ENCODE measurements around the gene INKA1.

INKA1 gene

DNA sequence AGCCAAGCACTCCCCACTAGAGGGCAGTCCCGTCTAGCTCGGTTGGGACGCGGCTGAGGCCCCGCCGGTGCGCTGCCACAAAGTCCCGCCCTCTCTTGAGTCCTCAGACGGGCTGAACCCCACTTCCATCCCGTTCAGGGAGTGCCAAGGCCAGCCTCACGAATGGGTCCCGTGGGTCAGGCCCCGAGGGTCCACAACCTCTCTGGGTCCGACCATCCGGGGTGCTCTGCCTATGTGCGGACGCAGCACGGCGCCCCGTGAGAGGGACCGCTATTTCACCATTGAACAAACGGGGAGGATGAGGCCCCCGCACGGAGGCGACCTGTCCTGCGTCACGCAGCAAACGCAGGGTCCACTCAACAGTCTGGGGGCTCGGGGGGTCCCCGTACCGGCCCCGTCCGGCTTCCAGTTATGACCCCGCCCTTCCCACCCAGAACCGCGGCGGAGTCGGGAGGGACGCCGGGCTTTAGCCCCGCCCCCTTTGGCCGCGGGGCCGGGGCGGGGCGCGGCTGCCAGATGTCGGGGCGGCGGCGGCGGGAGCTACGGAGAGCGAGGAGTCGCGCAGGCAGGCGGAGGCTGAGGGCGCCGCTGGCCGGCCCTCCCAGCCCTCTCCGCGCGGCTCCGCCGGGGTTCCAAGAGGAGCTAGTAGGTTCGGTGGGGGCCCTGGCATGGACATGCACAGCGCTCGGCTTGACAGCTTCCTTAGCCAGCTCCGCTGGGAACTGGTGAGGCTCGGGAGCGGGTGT is at the start of gene INKA1:
Gene INKA1, plus strand, starts transcription at position 543 of the 746 bp plus-strand sequence. Its CDS starts 132 bp downstream, at position 675.
- Histone ChIP-seq H3K79me2 (ENCODE audit: low read length) (no peaks in the 10 kb centered on the region), H4K20me1 (ENCODE audit: insufficient read depth, low read length) (no peaks in the 10 kb centered on the region), H3K9ac (ENCODE audit: low read length) (peak within 1 kb of the TSS; percentile 42; the same call in 1 of the 2 replicates)

DNA sequence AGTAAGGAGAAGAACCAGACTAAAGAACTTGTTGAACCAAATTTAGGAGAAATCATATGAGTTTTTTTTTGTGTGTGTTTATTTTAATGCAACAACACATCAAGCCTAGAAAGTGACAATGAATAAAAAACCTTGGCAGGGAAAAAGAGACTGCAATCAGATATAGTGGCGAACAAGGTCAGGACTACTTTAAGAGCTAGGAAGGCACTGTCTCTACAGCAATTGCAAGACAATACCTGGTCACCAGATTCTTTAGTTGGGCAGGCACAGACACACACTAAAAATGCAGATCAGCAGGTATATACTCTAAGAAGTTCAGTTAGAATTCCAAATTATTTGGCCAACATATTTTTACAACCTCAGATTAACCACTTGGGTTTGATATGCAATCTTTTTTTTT is 48.5 kb upstream of the INKA1 start:
- Histone ChIP-seq H3K4me3 (ENCODE audit: low read length) (no peak overlapping the region), H3K4me1 (ENCODE audit: low read length) (no peaks in the 10 kb centered on the region), H3K79me2 (ENCODE audit: low read length) (peaks cover 78% of the 10 kb centered on the region), H4K20me1 (ENCODE audit: insufficient read depth, low read length) (peaks cover 10% of the 10 kb centered on the region; the same call in 1 of the 2 replicates), H3K27me3 (replicated peaks; ENCODE audit: insufficient read depth, low read length) (no peaks in the 10 kb centered on the region), H3K36me3 (replicated peaks; ENCODE audit: insufficient read depth, low read length) (no peaks in the 10 kb centered on the region), H3K27ac (ENCODE audit: low read length) (no peak overlapping the region), H3K9me2 (replicated peaks; ENCODE audit: insufficient read depth, low read length) (no peaks in the 10 kb centered on the region), H3F3A (ENCODE audit: insufficient read depth, low read length) (no peaks in the 10 kb centered on the region), H3K9me3 (replicated peaks; ENCODE audit: insufficient read depth, low read length) (no peaks in the 10 kb centered on the region), H3K4me2 (ENCODE audit: low read depth, low read length) (no peak overlapping the region), H2AFZ (ENCODE audit: low read length) (no peak overlapping the region), H3K9ac (ENCODE audit: low read length) (no peak overlapping the region)
- no peak for DNase-seq
- TF ChIP-seq EZH2phosphoT487 (IDR thresholded peaks at IDR 0.05; ENCODE audit: low read length) (no peak), EZH2 (optimal IDR thresholded peaks at IDR 0.05; ENCODE audit: low read depth, low read length) (no peak)
- TF ChIP-seq, protein P1, sequence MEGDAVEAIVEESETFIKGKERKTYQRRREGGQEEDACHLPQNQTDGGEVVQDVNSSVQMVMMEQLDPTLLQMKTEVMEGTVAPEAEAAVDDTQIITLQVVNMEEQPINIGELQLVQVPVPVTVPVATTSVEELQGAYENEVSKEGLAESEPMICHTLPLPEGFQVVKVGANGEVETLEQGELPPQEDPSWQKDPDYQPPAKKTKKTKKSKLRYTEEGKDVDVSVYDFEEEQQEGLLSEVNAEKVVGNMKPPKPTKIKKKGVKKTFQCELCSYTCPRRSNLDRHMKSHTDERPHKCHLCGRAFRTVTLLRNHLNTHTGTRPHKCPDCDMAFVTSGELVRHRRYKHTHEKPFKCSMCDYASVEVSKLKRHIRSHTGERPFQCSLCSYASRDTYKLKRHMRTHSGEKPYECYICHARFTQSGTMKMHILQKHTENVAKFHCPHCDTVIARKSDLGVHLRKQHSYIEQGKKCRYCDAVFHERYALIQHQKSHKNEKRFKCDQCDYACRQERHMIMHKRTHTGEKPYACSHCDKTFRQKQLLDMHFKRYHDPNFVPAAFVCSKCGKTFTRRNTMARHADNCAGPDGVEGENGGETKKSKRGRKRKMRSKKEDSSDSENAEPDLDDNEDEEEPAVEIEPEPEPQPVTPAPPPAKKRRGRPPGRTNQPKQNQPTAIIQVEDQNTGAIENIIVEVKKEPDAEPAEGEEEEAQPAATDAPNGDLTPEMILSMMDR (IDR thresholded peaks at IDR 0.05; ENCODE audit: low read length): no peak

More for the DNA sequence above, at the start of gene INKA1:
- no peaks in the 10 kb centered on the region for H3K9me2 ChIP-seq (replicated peaks; ENCODE audit: insufficient read depth, low read length)
- H2AFZ ChIP-seq (ENCODE audit: low read length): peak within 1 kb of the TSS; percentile 98
- H3K27me3 ChIP-seq (replicated peaks; ENCODE audit: insufficient read depth, low read length): peaks cover 6% of the 10 kb centered on the region; the same call in 1 of the 2 replicates
- H3K4me2 ChIP-seq (ENCODE audit: low read depth, low read length): peak within 1 kb of the TSS; percentile 90
- H3K4me3 ChIP-seq (ENCODE audit: low read length): peak within 1 kb of the TSS; percentile 74
- DNase-seq: peak; percentile 89
- H3K9me3 ChIP-seq (replicated peaks; ENCODE audit: insufficient read depth, low read length): no peaks in the 10 kb centered on the region
- H3K4me1 ChIP-seq (ENCODE audit: low read length): no peaks in the 10 kb centered on the region
- H3K36me3 ChIP-seq (replicated peaks; ENCODE audit: insufficient read depth, low read length): no peaks in the 10 kb centered on the region
- H3F3A ChIP-seq (ENCODE audit: insufficient read depth, low read length): no peaks in the 10 kb centered on the region
- no peak within 1 kb of the TSS for H3K27ac ChIP-seq (ENCODE audit: low read length)
- TF ChIP-seq, protein P1 (IDR thresholded peaks at IDR 0.05; ENCODE audit: low read length): peak; percentile 83
- no peak for TF ChIP-seq EZH2phosphoT487 (IDR thresholded peaks at IDR 0.05; ENCODE audit: low read length)

DNA sequence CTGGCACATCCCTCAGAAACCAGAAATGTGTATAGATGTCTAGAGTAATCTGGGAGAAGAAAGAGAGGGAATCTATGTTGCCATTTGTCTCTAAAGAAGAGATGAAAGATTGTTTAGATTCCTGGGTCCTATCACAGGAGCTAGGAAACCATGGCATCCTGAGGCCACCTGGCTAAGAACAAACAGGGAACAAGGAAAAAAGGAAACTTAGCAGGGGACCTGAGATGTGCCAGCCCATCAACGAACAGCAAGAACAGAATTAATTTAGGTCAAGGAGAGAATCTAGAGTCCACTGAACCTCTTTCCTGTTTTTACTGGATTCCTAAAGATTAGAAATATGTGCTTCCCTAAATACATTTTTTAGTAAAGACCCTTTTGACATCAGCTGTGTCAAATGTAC is 47.0 kb upstream of the INKA1 start:
- Histone ChIP-seq H3F3A (ENCODE audit: insufficient read depth, low read length) (no peaks in the 10 kb centered on the region), H3K4me3 (ENCODE audit: low read length) (no peak overlapping the region), H3K4me2 (ENCODE audit: low read depth, low read length) (no peak overlapping the region), H3K9ac (ENCODE audit: low read length) (no peak overlapping the region), H3K36me3 (replicated peaks; ENCODE audit: insufficient read depth, low read length) (no peaks in the 10 kb centered on the region; the same call in 1 of the 2 replicates), H3K27me3 (replicated peaks; ENCODE audit: insufficient read depth, low read length) (no peaks in the 10 kb centered on the region), H4K20me1 (ENCODE audit: insufficient read depth, low read length) (peaks cover 16% of the 10 kb centered on the region; the same call in 1 of the 2 replicates), H3K79me2 (ENCODE audit: low read length) (peaks cover 81% of the 10 kb centered on the region), H3K9me2 (replicated peaks; ENCODE audit: insufficient read depth, low read length) (no peaks in the 10 kb centered on the region), H3K27ac (ENCODE audit: low read length) (no peak overlapping the region), H3K4me1 (ENCODE audit: low read length) (no peaks in the 10 kb centered on the region), H2AFZ (ENCODE audit: low read length) (no peak overlapping the region), H3K9me3 (replicated peaks; ENCODE audit: insufficient read depth, low read length) (no peaks in the 10 kb centered on the region)
- TF ChIP-seq, protein P1 (IDR thresholded peaks at IDR 0.05; ENCODE audit: low read length): no peak
- no peak for TF ChIP-seq EZH2phosphoT487 (IDR thresholded peaks at IDR 0.05; ENCODE audit: low read length)
- TF ChIP-seq EZH2 (optimal IDR thresholded peaks at IDR 0.05; ENCODE audit: low read depth, low read length): no peak
- no peak for DNase-seq

Data from MM.1S (cell line).